ENCODE measurements around the gene HTR3D. TPM values are rescaled to one million over a fixed set of nuclear protein-coding genes. Genes with fewer than 3 reads are reported as not detected.

HTR3D gene
- total and polyA plus RNA-seq, 9 of the 15 experiments (the other 6 are each of a cell fraction or from before 2014, with no cell fraction given): not detected

DNA sequence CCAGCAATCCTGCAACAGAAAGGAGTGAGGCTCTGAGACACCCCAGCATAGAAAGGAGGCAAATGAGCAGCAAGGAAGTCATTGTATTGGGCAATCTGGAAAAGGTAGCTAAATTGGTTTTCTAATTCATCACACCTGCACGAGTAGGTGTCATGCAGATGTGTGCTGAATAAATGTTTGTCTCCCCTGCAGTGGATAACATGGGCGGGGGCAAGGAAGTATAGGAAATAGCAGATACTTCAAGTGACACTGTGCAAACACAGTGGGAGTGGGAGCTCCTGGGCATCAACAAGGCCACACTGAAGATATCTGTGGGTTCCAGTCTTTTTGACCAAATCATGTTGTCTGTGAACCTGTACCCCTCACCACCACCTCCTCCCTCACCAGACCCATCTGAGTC lies 50.9 kb downstream of the HTR3D start (continued):
- TF ChIP-seq, protein P1, sequence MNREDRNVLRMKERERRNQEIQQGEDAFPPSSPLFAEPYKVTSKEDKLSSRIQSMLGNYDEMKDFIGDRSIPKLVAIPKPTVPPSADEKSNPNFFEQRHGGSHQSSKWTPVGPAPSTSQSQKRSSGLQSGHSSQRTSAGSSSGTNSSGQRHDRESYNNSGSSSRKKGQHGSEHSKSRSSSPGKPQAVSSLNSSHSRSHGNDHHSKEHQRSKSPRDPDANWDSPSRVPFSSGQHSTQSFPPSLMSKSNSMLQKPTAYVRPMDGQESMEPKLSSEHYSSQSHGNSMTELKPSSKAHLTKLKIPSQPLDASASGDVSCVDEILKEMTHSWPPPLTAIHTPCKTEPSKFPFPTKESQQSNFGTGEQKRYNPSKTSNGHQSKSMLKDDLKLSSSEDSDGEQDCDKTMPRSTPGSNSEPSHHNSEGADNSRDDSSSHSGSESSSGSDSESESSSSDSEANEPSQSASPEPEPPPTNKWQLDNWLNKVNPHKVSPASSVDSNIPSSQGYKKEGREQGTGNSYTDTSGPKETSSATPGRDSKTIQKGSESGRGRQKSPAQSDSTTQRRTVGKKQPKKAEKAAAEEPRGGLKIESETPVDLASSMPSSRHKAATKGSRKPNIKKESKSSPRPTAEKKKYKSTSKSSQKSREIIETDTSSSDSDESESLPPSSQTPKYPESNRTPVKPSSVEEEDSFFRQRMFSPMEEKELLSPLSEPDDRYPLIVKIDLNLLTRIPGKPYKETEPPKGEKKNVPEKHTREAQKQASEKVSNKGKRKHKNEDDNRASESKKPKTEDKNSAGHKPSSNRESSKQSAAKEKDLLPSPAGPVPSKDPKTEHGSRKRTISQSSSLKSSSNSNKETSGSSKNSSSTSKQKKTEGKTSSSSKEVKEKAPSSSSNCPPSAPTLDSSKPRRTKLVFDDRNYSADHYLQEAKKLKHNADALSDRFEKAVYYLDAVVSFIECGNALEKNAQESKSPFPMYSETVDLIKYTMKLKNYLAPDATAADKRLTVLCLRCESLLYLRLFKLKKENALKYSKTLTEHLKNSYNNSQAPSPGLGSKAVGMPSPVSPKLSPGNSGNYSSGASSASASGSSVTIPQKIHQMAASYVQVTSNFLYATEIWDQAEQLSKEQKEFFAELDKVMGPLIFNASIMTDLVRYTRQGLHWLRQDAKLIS (CRISPR knock-in tag; IDR thresholded peaks at IDR 0.05): no peak
- TF ChIP-seq U2AF1 (optimal IDR thresholded peaks at IDR 0.05; ENCODE audit: low read depth, low read length): no peak
- TF ChIP-seq PCBP1 (IDR thresholded peaks at IDR 0.05; ENCODE audit: low read depth, low read length, poor library complexity, severe bottlenecking): no peak
- TF ChIP-seq ELF4 (CRISPR knock-in tag; IDR thresholded peaks at IDR 0.05): no peak
- TF ChIP-seq, protein P2, sequence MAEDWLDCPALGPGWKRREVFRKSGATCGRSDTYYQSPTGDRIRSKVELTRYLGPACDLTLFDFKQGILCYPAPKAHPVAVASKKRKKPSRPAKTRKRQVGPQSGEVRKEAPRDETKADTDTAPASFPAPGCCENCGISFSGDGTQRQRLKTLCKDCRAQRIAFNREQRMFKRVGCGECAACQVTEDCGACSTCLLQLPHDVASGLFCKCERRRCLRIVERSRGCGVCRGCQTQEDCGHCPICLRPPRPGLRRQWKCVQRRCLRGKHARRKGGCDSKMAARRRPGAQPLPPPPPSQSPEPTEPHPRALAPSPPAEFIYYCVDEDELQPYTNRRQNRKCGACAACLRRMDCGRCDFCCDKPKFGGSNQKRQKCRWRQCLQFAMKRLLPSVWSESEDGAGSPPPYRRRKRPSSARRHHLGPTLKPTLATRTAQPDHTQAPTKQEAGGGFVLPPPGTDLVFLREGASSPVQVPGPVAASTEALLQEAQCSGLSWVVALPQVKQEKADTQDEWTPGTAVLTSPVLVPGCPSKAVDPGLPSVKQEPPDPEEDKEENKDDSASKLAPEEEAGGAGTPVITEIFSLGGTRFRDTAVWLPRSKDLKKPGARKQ (CRISPR knock-in tag; IDR thresholded peaks at IDR 0.05): no peak
